HG03159 (cell line): Measurements from ENCODE around the gene ITGB3.

Experiments
- ATAC-seq: cut with Tn5 transposase; IDR thresholded peaks from one replicate; pipeline ENCODE4 v1.9.1; 2021; ENCODE audit warnings: mild to moderate bottlenecking, moderate library complexity; ENCODE audit not compliant: unreplicated experiment

The ITGB3 gene

DNA sequence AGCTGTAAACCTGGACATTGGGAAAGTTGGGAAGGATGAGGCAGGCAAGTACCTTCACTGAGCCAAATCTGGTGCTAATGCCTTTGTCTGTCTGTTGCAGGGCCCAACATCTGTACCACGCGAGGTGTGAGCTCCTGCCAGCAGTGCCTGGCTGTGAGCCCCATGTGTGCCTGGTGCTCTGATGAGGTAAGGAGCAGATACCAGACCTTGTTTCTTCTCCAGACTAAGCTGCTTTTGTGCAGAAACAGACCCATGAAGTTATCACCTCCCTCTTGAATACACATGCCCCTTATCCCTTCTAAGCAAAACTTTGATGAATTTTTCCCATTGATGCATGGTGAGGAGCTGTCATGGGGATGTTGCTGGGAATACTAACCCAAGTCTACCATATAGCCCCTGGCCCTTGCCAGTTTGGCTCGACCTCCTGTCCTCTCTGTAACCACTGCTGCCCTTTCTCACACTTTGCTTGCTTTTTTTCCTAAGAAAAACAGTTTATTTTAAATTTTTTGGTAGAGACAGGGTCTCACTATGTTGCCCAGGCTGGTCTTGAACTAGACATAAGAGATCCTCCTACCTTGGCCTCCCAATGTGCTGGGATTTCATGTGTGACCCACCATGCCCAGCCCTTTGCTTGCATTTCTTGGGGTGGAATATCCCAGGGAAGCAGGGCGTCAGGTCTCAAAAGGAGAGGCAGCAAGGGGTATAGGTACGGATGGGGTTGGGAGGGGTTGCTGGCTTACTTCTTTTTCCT lies 20.9 kb downstream of the ITGB3 start:
- no peak for ATAC-seq

DNA sequence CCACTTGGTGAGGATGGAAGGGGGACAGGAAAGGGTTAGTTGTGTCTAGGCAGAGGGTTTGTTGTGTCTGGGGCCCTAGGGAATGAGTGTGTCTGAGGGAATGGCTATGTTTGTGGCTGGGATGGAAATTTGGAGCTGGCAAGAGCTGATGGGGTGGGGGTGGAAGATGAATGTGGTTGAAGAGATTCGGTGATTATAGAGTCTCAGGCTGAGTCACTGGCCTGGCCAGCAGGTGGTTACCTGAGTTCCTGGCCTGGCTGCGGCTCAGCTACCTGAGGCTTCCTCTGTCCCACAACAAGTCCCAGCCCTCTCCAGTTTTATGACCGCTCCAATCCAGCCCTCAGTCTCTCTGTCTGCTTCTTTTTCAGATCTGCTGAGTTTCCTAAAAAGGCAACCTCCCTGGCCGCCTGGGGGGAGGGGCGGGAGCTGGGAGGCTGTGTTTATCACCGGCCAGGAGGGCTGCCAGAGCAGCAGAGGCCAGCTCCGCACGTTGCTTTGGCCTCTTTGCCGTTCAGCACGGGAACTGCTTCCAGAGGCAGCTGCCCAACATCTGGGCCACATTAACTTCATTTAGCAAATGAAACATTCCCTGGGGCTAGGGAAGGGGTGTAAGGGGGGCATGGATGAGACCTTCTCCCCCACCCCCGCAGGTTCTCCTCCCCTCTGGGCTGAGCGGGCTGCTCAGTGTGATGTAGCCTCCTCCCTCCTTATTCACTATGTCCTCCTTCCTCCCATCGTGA lies 21.8 kb downstream of the ITGB3 start:
- no peak for ATAC-seq

GRCh38 chr17:47276444-47276843 lies 22.8 kb downstream of the ITGB3 start:
- no peak for ATAC-seq

- ATAC-seq = no peak
These were observed 23.2 kb downstream of the ITGB3 start for GRCh38 chr17:47276868-47277267.

DNA sequence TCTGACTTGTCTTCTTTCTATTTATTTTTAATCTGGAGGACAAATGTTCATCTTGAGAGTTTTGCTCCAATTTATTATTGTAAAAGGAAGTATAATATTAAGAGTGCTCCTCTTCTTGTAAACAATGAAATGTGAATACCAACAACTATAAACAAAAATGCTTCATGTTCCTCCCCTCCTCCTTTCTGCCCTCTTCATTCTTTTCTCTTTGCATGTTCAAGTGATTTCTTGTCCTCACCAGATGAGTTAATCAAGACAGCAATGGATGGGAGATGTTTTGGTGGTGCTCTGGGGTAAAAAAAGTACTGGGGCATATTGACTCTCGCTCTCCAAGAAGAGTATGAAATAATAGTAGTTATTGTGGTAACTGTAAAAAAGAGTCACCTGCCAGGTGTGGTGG lies 24.3 kb downstream of the ITGB3 start:
- no peak for ATAC-seq

DNA sequence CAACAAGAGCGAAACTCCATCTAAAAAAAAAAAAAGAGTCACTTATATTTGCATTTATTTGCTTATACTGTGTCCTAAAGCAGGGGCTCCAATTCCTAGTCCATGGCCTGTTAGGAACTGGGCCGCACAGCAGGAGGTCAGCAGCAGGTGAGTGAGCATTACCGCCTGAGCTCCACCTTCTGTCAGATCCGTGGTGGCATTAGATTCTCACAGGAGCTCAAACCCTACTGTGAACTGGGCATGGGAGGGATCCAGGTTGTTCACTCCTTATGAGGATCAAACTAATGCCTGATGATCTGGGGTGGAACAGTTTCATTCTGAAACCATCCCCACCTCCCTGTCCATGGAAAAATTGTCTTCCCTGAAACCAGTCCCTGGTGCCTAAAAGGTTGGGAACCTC lies 24.9 kb downstream of the ITGB3 start:
- no peak for ATAC-seq

DNA sequence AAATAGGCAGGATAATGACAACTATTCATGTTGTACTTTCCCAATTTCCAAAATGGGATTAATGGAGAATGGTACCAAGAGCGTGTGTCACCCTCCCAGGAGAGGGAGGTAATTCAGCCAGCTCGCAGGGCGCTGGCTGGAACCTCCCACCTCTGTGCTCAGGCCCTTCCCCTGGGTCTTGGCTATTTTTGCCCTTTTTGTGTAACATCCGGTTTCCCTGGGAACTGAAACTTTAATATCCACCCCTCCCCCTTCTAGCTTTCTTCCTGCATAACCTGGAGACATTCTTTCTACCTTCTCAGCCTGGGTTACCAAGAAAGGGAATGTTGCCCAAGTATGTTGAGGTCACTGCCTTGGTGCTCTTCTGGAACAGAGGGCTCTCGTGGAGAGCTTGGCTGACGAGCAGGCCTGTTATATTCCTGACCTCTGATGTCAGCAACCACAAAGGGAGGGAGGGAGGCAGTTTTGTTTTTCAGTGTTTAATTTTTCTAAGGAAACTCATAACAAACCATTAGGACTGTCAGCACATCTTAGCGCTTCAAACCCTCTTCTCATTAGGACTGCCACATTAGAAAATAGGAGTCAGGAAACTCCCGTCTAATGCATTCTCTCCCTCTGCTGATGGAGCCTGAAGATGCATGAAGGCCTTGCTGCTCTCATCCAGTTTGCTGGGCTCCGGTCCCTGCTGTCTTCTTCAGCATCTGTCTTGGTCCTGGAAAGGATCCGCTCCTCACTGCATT lies 25.6 kb downstream of the ITGB3 start:
- ATAC-seq = peak; percentile 72

- ATAC-seq = no peak
These were observed 26.6 kb downstream of the ITGB3 start for GRCh38 chr17:47280072-47280811.

GRCh38 chr17:47281216-47281615 lies 27.6 kb downstream of the ITGB3 start:
- no peak for ATAC-seq

- no peak for ATAC-seq
These were observed 31.4 kb downstream of the ITGB3 start for GRCh38 chr17:47285003-47285402.

DNA sequence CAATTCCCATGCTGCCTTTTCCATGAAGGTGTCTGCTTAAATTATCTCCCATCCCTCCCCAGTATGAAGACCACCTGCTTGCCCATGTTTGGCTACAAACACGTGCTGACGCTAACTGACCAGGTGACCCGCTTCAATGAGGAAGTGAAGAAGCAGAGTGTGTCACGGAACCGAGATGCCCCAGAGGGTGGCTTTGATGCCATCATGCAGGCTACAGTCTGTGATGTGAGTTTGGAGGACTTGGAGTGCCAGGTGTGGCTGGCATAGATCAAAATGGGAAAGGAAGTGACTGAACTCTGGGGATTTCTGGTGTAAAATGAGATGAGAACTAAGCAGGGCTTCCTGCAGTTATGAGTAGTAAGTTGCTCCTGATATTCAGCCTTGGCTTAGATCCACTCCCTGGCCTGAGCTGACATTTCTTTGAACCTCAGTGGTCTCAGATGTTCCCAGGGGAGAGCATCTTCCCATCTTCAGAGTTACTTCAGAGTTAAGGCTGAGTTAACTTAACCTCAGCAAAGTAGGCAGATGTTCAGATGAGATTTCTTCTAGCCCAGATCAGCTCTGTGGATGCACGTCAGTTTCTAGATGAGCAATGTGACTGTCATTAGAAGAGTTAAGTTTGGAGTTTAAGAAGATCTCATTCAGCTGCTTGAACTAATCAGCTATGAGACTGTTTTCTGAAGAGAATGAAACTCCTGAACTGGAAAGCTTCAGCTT lies 32.7 kb downstream of the ITGB3 start:
- ATAC-seq = peak; percentile 61

DNA sequence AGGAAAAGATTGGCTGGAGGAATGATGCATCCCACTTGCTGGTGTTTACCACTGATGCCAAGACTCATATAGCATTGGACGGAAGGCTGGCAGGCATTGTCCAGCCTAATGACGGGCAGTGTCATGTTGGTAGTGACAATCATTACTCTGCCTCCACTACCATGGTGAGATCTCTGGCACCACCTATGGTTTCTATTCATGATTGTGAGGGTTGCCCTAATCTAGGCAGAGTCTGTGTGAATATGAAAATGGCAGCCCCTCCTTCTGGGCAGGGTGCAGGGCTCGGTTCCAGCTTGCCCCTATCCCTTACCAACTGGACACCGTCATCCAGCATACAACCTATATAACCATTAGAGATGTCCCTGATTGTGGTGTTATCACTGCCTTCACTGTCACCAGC lies 33.4 kb downstream of the ITGB3 start:
- peak; percentile 28 for ATAC-seq

DNA sequence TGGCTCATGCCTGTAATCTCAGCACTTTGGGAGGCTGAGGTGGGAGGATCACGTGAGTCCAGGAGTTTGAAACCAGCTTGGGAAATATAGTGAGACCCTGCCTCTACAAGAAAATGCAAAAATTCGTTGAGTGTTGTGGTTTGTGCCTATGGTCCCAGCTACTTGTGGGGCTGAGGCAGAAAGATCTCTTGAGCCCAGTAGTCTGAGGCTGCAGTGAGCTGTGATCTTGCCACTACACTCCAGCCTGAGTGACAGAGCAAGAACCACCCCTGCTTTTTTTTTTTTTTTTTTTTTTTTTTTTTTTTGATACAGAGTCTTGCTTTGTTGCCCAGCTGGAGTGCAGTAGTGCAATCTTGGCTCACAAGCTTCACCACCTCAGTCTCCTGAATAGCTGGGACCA lies 34.0 kb downstream of the ITGB3 start:
- ATAC-seq = no peak

GRCh38 chr17:47288531-47289116 lies 35.0 kb downstream of the ITGB3 start:
- ATAC-seq = no peak

- ATAC-seq = no peak
These were observed 35.7 kb downstream of the ITGB3 start for GRCh38 chr17:47289302-47289701.

- no peak for ATAC-seq
These were observed 37.2 kb downstream of the ITGB3 start for GRCh38 chr17:47290870-47291241.

GRCh38 chr17:47291242-47291873 lies 37.7 kb downstream of the ITGB3 start:
- no peak for ATAC-seq

GRCh38 chr17:47292206-47292605 lies 38.6 kb downstream of the ITGB3 start:
- ATAC-seq = no peak

- no peak for ATAC-seq
These were observed 41.6 kb downstream of the ITGB3 start for GRCh38 chr17:47295037-47295873.
